Transverse colon (tissue), 3 donors: ENCODE measurements around the gene ZYX.

Experiments
- POLR2A ChIP-seq: fragments of 450-650 bp; IDR thresholded peaks from one replicate; pipeline ENCODE4 v1.6.1; 2016; ENCODE audit warnings: antibody characterized with exemption, mild to moderate bottlenecking, moderate library complexity
- TF ChIP-seq, protein P1 (sequence below), 5 experiments: fragments of 200-600 bp in 3 of 5; fragments of 450-650 bp in 2 of 5; sonication (generic) in 3 of 5; IDR thresholded peaks; 1 replicate in 2 of 5; 2 replicates in 3 of 5; pipeline ENCODE4 v1.5.1; 2016 to 2017; ENCODE audit warnings: antibody characterized with exemption in 5 of 5, inconsistent platforms in 3 of 5, mild to moderate bottlenecking in 2 of 5, moderate library complexity in 1 of 5

DNA sequence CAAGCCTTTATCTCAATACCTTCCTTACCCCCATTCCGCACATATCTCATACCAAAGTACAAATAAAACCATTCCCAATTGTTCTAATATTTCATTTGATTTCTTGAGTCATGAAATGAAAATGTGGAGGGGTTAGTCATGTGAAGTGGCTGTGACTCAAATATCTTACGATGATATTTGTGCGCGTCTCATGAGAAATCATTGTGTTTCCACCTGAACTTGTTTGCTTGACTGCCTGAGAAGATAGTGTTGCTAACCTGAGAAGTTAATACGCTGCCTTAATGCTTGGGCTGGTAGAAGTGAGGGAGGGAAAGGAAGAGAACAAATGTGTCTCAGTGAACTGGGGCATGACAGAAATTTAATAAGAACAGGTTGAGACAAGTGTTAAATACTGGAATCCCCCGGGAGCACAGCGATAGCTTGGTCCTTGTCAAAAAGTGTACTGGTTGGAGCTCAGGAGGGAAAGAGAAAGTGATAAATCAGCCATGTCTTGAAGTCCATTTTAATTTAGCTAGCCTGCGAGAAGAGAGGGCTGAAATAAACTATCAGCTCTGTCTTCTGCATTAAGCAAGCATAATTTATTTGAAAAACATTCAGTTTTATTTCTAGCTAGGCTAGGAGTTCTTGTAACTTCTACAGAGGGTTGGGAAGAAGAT, 34.7 kb downstream of the ZYX start:
- TF ChIP-seq, protein P1, sequence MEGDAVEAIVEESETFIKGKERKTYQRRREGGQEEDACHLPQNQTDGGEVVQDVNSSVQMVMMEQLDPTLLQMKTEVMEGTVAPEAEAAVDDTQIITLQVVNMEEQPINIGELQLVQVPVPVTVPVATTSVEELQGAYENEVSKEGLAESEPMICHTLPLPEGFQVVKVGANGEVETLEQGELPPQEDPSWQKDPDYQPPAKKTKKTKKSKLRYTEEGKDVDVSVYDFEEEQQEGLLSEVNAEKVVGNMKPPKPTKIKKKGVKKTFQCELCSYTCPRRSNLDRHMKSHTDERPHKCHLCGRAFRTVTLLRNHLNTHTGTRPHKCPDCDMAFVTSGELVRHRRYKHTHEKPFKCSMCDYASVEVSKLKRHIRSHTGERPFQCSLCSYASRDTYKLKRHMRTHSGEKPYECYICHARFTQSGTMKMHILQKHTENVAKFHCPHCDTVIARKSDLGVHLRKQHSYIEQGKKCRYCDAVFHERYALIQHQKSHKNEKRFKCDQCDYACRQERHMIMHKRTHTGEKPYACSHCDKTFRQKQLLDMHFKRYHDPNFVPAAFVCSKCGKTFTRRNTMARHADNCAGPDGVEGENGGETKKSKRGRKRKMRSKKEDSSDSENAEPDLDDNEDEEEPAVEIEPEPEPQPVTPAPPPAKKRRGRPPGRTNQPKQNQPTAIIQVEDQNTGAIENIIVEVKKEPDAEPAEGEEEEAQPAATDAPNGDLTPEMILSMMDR (IDR thresholded peaks at IDR 0.05): no peak
- TF ChIP-seq POLR2A: no peak
